Measurements from ENCODE around the gene RNU6-8.

DNA sequence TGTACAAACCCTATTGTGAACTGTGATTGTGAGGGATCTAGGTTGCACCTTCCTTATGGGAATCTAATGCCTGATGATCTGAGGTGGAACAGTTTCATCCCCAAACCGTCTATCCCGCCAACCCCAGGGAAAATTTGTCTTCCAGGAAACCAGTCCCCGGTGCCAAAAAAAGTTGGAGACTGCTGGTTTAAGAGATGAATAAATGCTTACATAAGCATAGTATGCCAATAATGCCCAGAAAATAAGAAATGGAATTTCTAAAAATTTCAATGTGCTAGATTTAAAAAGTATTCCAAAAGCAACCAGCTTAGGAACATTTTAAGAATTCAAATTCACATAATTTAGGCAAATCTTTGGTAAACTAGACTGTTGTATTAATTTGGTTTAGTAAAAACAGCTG, 5.4 kb upstream of the RNU6-8 start:
- TF ChIP-seq EZH2phosphoT487 (IDR thresholded peaks at IDR 0.05; ENCODE audit: borderline replicate concordance, low read length): no peak
- TF ChIP-seq, protein P1, sequence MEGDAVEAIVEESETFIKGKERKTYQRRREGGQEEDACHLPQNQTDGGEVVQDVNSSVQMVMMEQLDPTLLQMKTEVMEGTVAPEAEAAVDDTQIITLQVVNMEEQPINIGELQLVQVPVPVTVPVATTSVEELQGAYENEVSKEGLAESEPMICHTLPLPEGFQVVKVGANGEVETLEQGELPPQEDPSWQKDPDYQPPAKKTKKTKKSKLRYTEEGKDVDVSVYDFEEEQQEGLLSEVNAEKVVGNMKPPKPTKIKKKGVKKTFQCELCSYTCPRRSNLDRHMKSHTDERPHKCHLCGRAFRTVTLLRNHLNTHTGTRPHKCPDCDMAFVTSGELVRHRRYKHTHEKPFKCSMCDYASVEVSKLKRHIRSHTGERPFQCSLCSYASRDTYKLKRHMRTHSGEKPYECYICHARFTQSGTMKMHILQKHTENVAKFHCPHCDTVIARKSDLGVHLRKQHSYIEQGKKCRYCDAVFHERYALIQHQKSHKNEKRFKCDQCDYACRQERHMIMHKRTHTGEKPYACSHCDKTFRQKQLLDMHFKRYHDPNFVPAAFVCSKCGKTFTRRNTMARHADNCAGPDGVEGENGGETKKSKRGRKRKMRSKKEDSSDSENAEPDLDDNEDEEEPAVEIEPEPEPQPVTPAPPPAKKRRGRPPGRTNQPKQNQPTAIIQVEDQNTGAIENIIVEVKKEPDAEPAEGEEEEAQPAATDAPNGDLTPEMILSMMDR (conservative IDR thresholded peaks at IDR 0.05; ENCODE audit: low read depth, low read length): no peak

All from PC-3 (cell line).